ENCODE data around the gene KDM4C.

Gene KDM4C

DNA sequence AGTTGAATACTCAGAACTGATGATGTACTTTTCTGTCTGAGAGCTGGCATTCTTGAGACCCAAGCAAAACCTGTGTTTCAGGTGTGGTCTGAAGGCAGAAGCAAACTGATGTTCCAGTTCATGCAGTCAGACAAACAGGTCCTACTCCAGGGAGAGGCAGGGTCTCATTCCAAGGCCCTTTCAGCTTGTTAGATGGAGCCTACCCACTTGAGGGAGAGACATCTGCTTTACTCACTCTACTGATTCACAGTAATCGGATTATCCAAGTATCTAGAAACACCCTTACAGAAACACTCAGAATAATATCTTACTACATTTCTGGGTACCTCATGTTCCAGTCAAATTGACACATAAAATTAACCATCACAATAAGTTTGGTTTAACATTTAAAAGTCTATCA lies 207.8 kb downstream of the KDM4C start:
- TF ChIP-seq, protein P1, sequence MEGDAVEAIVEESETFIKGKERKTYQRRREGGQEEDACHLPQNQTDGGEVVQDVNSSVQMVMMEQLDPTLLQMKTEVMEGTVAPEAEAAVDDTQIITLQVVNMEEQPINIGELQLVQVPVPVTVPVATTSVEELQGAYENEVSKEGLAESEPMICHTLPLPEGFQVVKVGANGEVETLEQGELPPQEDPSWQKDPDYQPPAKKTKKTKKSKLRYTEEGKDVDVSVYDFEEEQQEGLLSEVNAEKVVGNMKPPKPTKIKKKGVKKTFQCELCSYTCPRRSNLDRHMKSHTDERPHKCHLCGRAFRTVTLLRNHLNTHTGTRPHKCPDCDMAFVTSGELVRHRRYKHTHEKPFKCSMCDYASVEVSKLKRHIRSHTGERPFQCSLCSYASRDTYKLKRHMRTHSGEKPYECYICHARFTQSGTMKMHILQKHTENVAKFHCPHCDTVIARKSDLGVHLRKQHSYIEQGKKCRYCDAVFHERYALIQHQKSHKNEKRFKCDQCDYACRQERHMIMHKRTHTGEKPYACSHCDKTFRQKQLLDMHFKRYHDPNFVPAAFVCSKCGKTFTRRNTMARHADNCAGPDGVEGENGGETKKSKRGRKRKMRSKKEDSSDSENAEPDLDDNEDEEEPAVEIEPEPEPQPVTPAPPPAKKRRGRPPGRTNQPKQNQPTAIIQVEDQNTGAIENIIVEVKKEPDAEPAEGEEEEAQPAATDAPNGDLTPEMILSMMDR (IDR thresholded peaks at IDR 0.05; ENCODE audit: borderline replicate concordance, insufficient read depth, low read depth, low read length) = no peak
- H3K4me3 ChIP-seq (ENCODE audit: low read depth, low read length) = no peak overlapping the region

DNA sequence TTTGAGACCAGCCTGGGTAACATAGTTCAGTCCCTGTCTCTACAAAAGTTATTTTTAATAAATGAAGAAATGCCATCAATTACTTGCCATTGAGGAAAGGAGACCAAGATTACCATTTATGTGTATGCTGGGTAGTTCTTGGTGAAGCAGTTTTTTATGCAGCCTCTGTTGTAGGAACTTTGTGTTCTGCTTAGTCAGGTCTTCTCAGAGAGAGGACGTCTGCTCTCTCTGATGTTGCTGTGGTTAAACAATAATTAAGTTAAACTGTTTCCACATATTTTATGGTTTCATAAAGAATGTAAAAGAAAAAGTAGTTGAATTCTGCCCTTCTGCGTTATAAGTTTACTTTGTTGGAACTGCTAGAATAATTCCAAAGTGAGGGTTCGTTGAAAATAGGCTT lies 210.5 kb downstream of the KDM4C start:
- no peak overlapping the region for H3K4me3 ChIP-seq (ENCODE audit: low read depth, low read length)
- TF ChIP-seq, protein P1 (IDR thresholded peaks at IDR 0.05; ENCODE audit: borderline replicate concordance, insufficient read depth, low read depth, low read length) = no peak

DNA sequence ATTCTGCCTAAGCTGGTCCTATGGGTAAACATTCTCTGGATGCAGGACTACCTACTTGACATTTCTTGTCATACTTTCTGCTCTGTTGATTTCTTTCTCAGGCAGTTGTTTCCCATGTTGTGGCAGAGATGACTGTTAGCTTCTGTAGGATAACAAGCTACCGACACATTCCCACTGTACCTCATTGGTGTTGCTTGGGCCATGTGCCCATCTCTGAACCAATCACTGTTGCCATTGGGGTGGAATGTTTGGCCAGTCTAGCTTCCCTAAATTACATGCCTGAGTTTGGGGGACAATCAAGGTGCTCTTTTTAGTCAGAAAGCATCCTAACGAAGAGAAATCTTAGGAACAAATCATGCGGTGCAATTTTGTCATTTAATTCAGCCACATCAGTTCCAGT lies 212.0 kb downstream of the KDM4C start:
- no peak overlapping the region for H3K4me3 ChIP-seq (ENCODE audit: low read depth, low read length)
- TF ChIP-seq, protein P1 (IDR thresholded peaks at IDR 0.05; ENCODE audit: borderline replicate concordance, insufficient read depth, low read depth, low read length) = no peak

DNA sequence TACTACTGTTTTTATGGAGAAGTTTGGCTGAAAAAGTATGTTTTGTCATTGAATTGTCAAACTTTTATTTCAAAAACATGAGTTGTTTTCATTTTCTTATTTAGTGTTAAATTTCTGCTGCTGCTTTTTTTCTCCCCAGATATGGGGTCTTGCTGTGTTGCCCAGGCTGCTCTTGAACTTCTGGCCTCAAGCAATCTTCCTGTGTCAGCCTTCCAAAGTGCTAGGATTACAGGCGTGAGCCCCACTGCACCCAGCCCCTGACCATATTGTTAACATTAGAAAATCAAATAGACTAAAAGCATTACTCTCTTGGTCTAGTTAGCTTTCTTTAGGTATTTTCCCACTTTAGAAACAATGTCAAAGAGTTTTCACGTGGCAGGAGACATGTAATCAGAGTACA lies 215.3 kb downstream of the KDM4C start:
- H3K4me3 ChIP-seq (ENCODE audit: low read depth, low read length) = no peak overlapping the region
- TF ChIP-seq, protein P1 (IDR thresholded peaks at IDR 0.05; ENCODE audit: borderline replicate concordance, insufficient read depth, low read depth, low read length) = no peak

DNA sequence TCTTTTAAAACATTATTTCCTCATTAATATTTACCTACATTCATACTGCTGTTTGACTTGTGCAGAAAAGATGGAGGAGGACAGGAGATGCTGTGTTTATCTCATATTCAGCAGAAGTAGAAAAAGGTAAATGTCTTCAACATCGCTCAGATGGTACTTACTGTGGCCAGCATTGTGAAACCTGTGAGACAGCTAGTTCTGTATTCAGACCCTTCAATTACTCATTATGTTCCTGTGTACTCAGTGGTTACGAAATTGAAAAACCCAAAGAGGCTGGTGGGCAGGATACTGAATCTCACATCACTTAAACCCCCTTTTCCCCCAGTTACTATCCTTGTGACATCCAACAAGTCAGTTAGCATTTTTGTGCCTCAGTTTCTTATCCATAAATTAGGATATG lies 216.0 kb downstream of the KDM4C start:
- TF ChIP-seq, protein P1 (IDR thresholded peaks at IDR 0.05; ENCODE audit: borderline replicate concordance, insufficient read depth, low read depth, low read length) = no peak
- H3K4me3 ChIP-seq (ENCODE audit: low read depth, low read length) = no peak overlapping the region

DNA sequence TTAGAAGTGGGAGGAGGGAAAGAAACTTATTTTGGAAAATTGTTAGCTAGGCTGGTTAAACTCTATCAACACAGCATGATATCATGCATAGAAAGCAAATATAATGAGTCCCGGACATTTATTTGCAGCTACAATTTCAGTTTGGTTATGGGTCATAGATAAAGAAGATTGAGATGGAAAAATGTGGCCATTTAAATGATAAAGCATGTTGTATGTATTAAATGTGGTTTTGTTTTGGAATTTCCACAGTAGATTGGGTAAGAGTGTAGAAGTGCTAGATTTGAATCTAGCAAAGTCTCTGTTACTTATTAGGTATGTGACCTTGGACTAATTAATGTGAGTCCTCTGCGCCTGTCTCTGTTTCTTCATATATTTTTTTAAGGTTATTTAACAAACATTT lies 217.4 kb downstream of the KDM4C start:
- TF ChIP-seq, protein P1 (IDR thresholded peaks at IDR 0.05; ENCODE audit: borderline replicate concordance, insufficient read depth, low read depth, low read length) = no peak
- H3K4me3 ChIP-seq (ENCODE audit: low read depth, low read length) = no peak overlapping the region

DNA sequence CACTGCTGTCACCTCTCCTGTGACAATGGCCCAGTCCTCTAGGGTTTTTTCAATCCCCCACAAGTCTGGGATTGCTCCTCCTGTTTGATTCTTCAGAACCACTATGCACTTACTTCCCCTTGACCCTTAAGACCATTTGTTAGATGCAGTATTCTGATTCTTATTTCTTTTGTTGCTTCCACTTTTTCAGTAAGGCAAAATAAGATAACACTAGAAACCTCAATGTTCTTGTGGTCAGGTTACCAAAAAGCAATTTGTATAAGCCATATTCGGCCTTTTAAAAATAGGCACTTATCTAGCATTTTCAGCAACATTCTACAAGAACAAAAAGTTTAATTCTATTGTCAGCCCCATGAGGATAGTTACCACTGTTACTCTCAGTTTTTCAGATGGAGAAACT lies 220.0 kb downstream of the KDM4C start:
- no peak overlapping the region for H3K4me3 ChIP-seq (ENCODE audit: low read depth, low read length)
- TF ChIP-seq, protein P1 (IDR thresholded peaks at IDR 0.05; ENCODE audit: borderline replicate concordance, insufficient read depth, low read depth, low read length) = no peak
